GM18520 (cell line): ENCODE results near the gene SEMA6C.
"Not testable (repeated sequence)": the region's sequence is repeated elsewhere in the genome, so short reads cannot be mapped to it uniquely, and the experiment has no call there.

Source experiments
- ATAC-seq: cut with Tn5 transposase; IDR thresholded peaks from one replicate; pipeline ENCODE4 v1.9.1; 2021; ENCODE audit not compliant: unreplicated experiment

Gene SEMA6C, protein sequence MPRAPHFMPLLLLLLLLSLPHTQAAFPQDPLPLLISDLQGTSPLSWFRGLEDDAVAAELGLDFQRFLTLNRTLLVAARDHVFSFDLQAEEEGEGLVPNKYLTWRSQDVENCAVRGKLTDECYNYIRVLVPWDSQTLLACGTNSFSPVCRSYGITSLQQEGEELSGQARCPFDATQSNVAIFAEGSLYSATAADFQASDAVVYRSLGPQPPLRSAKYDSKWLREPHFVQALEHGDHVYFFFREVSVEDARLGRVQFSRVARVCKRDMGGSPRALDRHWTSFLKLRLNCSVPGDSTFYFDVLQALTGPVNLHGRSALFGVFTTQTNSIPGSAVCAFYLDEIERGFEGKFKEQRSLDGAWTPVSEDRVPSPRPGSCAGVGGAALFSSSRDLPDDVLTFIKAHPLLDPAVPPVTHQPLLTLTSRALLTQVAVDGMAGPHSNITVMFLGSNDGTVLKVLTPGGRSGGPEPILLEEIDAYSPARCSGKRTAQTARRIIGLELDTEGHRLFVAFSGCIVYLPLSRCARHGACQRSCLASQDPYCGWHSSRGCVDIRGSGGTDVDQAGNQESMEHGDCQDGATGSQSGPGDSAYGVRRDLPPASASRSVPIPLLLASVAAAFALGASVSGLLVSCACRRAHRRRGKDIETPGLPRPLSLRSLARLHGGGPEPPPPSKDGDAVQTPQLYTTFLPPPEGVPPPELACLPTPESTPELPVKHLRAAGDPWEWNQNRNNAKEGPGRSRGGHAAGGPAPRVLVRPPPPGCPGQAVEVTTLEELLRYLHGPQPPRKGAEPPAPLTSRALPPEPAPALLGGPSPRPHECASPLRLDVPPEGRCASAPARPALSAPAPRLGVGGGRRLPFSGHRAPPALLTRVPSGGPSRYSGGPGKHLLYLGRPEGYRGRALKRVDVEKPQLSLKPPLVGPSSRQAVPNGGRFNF

DNA sequence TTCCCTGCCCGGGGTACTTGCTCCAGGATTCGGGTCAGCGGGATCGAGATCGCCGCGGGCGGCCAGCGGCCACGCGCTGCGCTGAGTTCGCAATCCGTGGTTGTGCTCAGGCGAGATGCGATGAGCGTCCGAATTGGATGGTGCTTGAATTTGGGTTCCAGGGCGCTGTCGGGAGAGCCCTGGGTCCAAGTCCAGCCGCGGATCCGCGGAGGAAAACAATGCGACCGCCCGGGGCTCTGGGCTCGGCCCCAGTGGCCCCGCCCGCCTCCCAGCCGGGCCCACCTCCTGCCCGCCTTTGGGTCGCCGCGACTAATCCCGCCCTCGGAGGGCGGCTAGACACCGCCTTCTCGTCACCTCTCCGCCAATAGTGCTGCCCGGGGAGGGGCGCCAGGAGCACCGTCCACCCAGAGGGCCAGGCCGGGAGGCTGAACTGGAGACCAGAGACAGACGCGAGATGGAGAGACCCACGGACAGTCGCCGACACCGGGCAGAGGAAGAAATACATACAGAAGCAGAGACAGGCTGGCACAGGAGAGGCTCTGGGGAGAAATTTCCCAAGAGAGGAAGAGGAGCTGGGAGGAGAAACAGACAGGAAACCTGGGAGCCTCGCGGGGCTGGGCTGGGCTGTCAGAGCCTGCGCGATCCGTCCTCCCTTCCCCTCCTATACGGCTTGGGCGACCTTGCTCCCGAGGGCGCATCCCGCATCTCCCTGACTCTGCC, at the start of gene SEMA6C:
TSS of gene SEMA6C (minus strand) at position 220 of the 720 bp plus-strand sequence. CDS start 4,010 bp downstream, outside the sequence.
- peak; percentile 98 for ATAC-seq

DNA sequence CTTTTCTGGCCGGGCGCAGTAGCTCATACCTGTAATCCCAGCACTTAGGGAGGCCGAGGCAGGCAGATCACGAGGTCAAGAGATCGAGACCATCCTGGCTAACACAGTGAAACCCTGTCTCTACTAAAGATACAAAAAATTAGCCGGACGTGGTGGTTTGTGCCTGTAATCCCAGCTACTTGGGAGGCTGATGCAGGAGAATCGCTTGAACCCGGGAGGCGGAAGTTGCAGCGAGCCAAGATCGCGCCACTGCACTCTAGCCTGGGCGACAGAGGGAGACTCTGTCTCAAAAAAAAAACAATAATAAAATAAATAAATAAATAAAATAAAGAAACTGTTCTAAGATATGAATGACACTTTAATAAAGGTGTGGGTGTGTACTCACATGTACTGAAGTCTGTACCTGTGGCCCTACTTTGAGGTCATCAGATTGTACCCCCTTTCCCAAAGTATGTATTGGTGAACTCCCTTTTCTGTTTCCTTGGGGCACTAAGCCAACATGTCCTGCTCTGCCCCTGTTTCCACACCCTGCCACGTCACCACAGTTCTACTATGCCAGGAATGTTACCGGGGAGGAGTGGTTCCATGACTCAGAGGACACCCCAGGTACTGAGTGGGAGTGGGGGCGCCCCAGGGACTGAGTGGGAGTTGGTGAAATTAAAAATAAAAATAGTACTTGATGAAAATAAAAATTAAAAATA, 48.6 kb upstream of the SEMA6C start:
- not testable (repeated sequence) for ATAC-seq

DNA sequence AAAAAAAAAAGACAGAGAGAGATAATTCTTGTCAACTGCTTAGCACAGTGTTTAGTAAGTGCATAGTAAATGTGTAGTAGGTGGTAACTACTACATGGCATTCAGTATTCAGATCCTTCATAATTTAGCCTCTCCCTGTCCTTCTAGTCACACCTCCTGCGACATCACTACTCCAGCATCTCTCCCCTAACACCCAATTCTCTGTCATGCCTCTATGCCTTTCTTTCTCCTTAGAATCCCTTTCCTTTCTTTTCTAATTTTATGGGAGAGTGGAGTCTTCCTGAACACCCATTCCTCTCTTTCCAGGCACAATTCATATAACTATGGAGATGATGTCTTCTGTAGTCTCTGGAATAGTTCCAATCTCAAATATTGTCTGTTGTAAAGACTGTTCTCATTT, 47.4 kb upstream of the SEMA6C start:
- no peak for ATAC-seq

DNA sequence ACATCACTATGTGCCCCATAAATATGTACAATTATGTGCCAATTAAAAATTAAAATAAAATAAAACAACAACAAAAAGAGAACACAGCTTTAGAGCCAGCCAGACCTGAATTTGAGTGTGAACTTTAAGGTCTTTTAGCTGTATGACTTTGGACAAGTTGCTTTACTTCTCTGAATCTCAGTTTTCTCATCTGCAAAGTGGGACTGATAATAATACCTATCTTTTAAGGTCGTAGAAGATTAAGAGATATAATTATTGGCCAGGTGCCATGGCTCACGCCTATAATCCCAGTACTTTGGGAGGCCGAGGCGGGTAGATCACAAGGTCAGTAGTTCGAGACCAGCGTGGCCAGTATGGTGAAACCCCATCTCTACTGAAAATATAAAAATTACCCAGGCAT, 46.9 kb upstream of the SEMA6C start:
- ATAC-seq = no peak

DNA sequence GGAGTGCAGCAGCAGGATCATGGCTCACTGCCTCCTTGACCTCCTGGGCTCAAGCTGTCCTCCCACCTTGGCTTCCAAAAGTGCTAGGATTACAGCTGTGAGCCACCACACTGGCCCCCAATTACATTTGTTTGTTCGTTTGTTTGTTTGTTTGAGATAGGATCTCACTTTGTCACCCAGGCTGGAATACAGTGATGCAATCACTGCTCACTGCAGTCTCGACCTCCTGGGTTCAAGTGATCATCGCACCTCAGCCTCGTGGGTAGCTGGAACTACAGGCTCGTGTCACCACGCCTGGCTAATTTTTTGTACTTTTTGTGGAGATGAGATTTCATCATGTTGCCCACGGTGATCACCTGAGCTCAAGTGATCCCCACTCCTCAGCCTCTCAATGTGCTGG, 45.6 kb upstream of the SEMA6C start:
- ATAC-seq = no peak

DNA sequence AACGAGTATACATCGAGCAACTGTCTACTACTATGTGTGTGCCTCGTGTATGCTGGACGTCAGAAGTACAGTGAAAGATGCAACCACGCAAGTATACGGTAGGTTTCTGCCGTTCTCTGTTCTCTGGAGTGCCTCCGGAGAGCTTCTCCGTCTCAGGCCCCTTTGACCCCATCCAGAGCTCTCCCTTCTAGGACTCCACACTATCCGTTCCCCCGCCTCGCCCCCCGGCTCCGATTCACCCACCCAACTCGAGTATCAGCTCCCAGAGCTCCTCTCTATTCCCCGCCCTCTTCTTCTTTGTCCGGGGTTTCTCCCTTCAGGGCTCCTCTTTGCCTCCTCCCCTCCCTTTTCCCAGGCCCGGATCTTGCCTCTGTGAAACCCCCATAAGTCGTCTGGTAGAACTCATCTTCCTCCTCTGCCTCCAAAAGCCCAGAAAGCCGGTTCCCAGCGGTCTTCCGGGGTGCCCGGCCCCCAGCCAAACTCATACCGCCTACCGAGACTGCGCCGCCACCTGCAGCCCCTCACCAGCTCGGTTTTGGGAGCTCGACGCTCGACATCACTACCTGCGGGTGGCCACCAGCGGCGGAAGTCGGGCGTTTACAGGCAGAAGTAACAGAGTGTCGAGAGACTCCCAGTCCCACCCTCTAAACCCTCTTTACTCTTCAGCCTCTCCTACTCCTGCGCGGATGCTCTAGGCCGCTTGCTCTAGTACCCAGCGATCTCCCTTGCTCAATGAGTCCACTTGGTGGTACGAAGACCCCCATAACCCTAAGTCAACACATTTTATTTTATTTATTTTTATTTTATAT, 43.4 kb upstream of the SEMA6C start, which contains the start of gene VPS72:
TSS of gene VPS72 (minus strand) at position 561 of the 809 bp plus-strand sequence. CDS start at position 485, 76 bp downstream.
- ATAC-seq = peak; percentile 82

DNA sequence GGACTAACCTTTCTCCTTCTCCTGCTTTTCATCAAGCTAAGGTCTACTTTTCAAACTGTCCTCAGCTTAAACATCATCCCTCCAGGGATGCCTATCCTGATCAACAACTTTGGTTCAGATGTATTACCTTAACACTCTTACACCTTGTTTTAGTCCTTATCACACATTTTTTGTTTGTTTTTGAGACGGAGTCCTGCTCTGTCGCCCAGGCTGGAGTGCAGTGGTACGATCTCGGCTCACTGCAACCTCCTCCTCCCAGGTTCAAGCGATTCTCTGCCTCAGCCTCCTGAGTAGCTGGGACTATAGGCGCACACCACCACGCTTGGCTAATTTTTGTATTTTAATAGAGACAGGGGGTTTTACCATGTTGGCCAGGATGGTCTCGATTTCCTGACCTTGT, 42.2 kb upstream of the SEMA6C start:
- not testable (repeated sequence) for ATAC-seq

DNA sequence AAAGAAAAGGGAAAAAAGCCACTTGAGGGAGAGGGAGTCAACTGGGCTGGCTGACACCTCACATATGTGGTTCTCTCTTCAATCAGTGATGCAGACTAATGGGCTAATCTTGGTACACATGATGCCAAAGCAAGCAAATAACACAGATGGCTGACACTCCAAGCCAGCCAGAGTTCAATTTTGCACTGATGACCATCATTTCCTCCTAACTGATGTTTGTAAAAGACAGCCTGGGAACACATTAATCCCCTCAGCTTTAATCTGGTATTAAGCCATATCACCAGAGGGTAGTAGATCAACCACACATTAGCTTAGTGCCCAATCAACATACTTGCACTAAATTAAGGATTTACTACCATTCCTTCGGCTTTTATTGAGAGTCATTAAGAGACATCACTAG, 40.8 kb upstream of the SEMA6C start:
- no peak for ATAC-seq

DNA sequence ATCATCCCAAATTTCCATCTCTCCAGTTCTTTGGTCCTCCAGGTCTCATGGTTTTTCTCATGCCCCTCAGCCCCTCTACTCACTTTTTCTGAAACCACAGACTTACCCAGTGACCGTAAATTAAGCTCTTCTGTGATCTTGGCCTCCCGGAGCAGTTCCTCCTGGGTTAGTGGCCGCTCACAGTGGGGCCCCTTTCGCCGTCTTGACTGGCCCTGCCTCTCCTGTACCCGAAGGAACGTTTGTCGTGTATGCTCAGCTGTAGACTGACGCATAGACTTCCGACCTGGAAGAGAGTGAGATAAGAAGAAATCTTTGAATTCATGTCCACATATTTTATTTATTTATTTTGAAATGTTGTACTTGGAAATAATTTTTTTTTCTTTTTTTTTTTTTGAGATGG, 37.8 kb upstream of the SEMA6C start:
- ATAC-seq = no peak

DNA sequence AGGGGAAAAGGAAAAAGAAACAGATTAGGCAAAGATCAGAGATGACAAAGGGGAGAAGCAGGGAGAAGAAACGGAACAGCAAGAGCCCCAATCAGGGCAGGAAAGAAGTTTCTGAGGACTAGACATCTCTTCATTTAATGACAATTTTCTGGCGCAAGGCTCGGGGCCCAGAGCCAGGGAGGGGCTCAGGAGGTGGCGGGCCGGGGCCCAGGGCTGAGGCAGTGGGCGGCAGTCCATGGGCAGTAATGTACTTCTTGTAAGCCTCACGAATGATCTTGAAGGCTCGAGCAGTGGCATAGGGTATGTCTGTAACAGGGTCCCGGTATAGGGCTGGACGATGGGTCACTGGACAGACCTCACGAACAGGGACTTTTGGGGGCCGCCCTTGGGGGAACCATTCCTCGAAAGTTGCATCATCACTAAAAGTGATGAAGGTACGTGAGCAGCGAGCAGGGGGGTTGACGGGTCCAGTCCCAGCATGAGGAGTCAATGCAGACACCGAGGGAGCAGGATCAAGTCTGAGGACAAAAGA, 30.1 kb upstream of the SEMA6C start:
- ATAC-seq = no peak

DNA sequence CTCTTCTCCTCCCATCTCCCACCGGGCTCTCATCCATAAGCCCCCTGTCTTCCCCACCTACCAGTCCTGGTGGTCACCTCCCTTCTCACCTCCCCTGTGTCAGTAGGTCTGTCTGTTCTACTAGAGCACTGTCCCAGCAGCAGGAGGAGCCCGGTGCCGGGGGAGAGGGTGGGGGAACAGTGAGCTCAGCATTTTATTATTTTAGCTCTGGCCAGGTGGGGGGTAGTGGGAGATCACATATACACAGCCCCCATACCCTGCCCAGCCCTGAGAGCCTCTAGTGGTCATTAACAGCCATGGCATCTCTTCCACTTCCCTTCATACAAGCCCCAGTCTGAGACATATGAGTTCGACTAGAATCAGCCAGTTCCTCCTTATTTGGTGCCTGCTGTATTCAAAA, 29.4 kb upstream of the SEMA6C start, which contains the start of gene TMOD4:
TSS of gene TMOD4 (minus strand) at position 119 of the 400 bp plus-strand sequence. CDS start 1,106 bp downstream, outside the sequence.
- ATAC-seq = no peak

DNA sequence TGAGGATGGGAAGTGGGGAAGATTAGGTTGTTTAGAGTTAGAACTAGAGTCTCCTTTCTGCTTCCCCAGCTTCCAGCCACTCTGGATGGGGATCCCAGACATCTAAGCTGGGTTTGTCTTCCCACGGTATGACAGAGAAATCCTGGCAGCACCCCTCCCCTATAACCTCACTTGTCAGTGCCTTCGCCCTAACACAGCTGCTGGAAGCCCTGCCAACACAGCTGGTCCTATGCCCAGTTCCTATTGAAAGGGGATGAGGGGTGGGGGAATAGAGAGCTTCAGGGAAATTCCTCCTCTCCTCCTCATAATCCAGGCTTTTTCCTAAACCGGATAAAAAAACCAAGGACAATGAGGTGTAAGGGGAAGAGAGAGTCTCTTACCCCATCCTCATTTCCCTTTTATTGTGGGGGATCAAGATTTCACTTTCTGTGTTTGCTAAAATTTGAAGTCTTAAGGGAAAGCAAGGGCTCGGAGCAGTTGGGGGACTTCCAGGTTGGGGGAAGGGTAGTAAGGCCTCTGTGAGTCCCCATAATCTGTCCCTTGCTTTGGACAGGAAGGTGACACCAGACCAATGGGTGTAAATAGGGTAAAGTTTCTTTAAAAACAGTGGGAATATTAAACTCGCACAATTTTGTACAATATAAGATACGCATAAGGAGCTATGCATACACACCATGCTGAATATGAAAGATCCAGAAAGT, 28.8 kb upstream of the SEMA6C start:
- no peak for ATAC-seq

DNA sequence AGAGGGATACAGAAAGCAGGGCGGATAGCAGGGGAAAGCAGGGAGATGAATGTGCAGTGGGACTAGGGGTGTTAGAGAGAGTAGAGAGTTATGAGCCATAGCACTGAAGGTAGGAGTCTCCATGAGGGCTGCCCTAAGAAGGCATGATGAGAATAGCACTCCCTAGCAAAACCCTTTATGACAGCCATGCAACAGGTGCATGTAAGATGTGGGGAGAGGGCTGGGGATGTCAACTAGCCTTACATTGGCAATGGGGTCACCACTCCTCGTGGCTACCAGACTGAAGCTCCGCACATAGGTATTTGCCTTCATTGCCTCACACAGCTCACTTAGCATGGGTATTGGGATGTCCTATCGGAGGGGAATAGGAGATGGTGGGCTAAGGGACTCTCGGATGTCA, 24.8 kb upstream of the SEMA6C start:
- ATAC-seq = no peak

DNA sequence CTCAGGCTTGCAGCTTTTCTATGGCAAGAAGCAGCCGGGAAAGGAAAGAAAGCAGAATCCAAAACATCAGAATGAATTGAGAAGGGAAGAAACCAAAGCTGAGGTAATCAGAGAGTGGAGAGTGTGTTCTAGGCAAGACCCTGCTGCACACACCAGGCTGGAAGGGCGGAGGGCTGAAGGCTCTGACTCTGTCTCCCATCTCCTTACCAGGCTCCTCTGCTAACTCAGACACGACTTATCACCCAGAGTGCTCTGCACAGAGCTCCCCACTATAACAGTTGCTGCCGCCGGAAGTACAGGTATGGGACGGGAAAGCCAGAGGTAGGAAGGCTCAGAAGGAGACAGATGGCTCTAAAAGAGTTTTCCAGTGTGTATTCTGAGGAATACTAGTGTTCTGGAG, 20.7 kb upstream of the SEMA6C start:
- no peak for ATAC-seq

DNA sequence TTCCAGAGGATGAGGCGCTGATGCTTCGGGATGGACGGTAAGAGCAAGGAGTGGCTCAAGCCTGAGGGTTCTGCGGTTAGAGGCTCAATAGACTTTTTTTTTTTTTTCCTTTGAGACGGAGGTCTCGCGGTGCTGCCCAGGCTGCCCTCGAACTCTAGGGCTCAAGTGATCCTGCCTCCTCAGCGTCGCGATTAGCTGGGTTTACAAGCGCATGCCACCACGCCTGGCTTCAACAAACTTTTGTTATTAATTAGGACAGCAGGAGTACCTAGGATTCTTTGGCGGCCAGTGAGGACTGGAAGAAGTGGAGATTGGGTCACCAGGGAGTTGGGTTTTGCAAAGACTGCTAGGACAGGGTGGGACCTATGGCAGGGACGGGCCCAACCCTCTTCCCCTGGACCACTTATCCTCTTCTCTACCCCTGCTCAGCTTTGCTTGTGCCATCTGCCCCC, 20.1 kb upstream of the SEMA6C start:
- no peak for ATAC-seq

DNA sequence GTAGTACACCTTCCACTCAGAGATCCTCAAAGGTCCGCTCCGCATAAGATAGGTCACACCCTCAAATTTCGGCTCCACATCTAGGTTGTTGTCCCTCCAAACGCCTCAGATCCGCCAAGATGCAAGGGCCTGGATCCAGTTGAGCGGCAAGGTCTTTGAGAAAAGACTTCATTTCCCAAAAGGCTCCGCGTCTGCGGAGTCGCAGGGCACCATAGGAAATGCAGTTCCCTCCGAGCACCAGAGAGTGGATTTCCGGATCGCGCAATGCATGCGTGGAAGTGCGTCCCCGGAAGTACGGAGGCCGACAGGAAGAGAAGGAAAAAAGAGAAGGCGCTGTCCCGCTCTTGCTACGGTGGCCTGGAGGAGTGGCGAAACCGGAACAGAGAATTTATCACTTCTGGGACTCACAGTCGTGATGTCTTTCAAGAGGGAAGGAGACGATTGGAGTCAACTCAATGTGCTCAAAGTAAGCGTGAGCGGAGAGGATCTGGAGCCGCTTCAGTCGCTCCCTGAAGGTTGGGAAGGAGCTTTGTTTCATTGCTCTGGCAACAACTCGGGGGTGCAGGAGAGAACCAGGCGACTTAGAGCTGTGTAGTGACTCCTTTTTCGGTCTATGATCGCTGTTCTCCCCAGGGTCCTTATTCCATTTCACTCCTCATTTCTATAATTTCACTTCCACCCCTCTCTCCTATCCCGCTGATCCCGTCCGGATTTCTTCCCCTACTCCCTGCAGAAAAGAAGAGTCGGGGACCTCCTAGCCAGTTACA, 19.5 kb upstream of the SEMA6C start, which contains the start of the genes LYSMD1 and SCNM1:
TSS of gene LYSMD1 (minus strand) at position 165 of the 767 bp plus-strand sequence. CDS start 644 bp downstream, outside the sequence.
TSS of gene SCNM1 (plus strand) at position 407 of the 767 bp plus-strand sequence. CDS start at position 416, 9 bp downstream.
- ATAC-seq = peak; percentile 92

DNA sequence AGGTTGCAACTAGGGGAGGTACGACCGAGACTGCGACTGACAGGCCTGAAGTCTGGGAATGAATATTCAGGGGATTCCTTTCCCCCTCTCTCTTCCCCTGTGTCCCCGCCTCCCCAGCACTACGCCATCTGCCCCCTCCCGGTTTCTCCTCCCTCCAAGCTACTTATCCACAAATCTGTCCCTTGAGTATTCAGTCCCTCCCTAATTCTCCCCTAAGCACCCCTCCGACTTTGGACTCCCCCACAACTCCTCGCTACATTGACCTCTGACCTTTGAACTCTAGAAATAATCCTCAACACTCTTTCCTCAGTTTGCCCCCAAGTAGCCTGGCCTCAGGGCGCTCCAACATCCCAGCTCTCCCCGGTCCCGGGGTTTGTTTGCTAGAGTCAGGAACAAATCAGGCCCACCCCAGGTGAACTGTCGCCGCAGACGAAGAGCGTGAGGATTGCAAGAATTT, 18.9 kb upstream of the SEMA6C start:
- no peak for ATAC-seq
